DMS153 treated with DMSO at 0.1 percent for 48 hours (cell line): ENCODE measurements around the gene FSHB.
"Not testable (repeated sequence)": the region's sequence is repeated elsewhere in the genome, so short reads cannot be mapped to it uniquely, and the experiment has no call there.

ENCODE experiments used
- DNase-seq: peaks from one replicate; lab custom pipeline; 2025; ENCODE audit not compliant: unreplicated experiment; lab: John Stamatoyannopoulos, UW

FSHB gene

GRCh38 chr11:30230714-30231113 lies at the start of gene FSHB:
TSS of gene FSHB (plus strand) at chr11:30231014. CDS start at chr11:30231903, 889 bp downstream.
- no peak for DNase-seq

- DNase-seq, result no peak
These were observed 44.1 kb upstream of the FSHB start for GRCh38 chr11:30186748-30187147.

DNA sequence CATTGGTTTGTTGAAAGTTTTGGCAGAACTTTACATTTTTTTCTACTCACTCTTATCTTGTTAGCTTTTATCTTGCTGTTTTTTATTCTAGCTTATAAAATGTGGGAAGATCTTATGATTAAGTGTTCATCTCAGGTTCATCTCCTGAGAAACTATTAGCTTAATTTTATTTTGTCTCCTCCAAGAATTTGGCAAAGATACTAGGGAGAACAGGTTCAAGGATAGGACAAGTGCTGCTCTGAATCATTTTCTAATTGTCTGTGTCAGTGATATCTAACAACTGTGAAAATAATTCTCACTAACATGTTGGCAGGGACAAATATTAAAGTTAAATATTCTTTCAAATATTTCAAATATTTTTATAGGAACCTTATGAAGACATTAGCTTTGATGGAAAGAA lies 38.2 kb upstream of the FSHB start:
- DNase-seq, result no peak

GRCh38 chr11:30196400-30197206 lies 34.2 kb upstream of the FSHB start:
- DNase-seq, result no peak

DNA sequence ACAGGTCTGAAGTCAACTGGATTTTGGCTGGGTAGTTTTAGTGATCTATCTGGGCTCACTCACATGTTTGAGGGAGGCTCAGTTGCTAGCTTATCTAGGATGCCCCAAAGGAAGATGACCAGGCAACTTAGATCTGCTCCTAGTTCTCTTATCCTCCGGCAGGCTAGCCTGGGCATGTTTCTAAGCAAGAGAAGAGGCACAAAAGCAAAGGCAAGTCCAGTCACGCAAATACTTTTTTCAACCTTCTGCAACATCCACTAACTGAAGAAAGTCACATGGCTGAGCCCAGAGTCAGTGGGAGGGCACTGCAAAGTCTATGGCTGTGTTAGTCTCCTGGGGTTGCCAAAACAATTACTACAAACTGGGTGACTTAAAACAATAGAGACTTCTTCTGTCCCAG lies 32.9 kb upstream of the FSHB start:
- no peak for DNase-seq

DNA sequence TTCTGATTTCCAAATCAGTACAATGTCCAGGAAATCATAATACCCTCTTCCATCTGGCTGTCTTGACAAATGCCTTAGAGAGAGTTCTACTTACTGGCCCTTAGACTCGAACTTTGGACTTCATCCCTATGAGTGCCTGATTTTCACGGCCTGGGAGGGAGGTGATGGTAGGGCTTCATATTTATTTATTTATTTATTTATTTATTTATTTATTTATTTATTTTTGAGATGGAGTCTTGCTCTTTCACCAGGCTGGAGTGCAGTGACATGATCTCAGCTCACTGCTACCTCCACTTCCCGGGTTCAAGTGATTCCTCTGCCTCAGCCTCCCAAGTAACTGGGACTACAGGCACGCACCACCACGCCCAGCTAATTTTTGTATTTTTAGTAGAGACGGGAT lies 27.8 kb upstream of the FSHB start:
- not testable (repeated sequence) for DNase-seq

DNA sequence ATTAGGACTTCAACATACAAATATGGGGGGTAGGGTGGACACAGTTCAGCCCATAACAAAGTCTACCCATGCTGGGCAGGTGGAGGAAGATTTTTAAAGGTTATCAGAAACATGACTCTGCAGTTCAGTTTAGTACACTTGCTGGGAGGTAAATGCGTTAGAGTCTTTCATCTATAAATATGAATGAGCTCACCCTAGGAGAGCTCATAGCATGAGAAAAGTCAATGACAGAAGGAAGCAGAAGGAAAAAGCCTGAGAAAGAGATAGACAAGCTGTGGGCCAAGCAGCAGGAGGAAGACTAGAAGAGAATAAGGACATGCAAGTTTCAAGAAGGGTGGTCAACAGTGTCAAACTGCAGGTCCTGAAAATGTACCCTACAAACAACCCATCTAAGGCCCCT lies 27.0 kb upstream of the FSHB start:
- no peak for DNase-seq

- no peak for DNase-seq
These were observed 24.4 kb upstream of the FSHB start for GRCh38 chr11:30206249-30206996.

GRCh38 chr11:30210357-30210756 lies 20.5 kb upstream of the FSHB start:
- no peak for DNase-seq

GRCh38 chr11:30216534-30216933 lies 14.3 kb upstream of the FSHB start:
- no peak for DNase-seq

DNA sequence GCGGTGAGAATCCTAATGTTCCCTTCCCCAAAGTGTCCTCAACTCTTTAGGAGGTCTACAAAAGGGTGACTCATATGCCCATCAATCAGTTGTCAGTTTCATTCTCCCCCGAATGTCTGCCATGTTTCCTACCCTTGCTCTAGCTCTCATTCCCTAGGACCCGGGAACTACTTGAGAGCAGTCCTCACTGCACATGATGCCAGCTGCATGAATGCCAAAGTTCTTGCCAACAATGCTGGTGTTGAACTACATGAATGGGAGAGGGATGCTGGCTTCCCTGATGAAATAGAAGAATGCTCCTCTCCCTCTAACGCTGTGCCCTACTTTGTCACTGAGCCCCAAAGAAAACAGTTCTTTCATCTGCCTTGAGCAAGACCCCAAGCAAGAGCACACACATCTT lies 12.5 kb upstream of the FSHB start:
- DNase-seq, result no peak

GRCh38 chr11:30225642-30226041 lies 5.2 kb upstream of the FSHB start:
- DNase-seq, result no peak

DNA sequence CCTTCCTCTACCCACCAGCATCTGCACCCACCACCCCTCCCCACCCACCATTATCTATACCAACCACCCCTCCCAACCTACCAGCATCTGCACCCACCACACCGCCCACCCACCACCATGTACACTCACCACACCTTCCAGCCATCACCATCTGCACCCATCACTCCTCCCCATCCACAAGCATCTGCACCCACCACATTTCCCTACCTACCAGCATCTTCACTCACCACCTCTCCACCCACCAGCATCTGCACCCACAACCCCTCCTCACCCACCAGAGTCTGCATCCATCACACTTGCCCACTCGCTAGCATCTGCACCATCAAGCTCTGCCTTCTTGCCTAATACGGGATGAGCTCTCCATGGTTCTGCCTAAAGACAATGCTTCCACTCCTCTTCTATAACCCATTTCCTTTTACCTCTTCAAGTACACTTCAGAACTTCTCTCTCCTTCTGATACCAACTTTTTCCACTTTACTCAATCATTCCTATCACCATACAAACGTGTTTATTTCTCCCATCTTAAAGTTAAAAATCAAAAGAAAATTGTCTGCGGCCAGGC lies 2.4 kb upstream of the FSHB start:
- DNase-seq, result no peak

- no peak for DNase-seq
These were observed 8.2 kb downstream of the FSHB start for GRCh38 chr11:30239025-30239424.

GRCh38 chr11:30244265-30244664 lies 13.5 kb downstream of the FSHB start:
- DNase-seq, result no peak

DNA sequence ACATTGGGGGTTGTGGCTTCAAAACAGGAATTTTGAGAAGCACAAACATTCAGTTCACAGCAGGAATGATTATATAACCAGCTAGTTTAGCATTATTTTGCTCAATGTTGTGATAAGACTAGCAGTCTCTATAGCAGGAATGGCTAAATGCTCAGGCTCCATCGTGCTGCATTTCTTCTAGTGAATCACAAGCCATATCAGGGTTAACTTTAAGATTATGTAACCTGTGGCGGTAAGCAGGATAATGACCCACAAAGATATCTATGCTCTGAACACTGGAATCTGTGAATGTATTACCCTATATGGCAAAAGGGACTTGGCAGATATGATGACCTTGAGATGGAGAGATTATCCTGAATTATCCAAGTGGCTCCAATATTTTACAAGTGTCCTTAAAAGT lies 14.8 kb downstream of the FSHB start:
- DNase-seq, result no peak

GRCh38 chr11:30254307-30255298 lies 23.8 kb downstream of the FSHB start:
- DNase-seq, result no peak

- no peak for DNase-seq
These were observed 24.8 kb downstream of the FSHB start for GRCh38 chr11:30255637-30256036.

- no peak for DNase-seq
These were observed 26.2 kb downstream of the FSHB start for GRCh38 chr11:30257058-30257457.

- DNase-seq, result no peak
These were observed 27.9 kb downstream of the FSHB start for GRCh38 chr11:30258679-30259078.

DNA sequence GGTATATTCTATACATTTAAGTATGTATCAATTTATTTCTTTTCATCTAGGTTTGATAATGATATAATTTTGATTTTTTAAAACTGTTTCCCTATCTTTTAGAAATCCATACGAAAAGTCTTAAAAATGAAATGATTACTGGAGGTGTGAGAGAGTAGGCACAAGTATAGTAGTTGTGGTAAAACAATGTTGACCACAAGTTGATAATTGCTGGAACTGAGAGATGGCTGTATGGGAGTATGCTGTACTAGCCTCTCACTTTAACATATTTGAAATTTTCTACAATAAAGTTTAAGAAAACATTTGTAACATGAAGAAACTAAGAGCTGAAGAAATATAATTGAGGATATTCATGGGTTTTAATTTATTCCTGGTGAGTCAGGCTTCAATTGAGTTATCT lies 30.0 kb downstream of the FSHB start:
- DNase-seq, result no peak
